Activated naive CD4-positive, alpha-beta T cell (primary cell): ENCODE results near the gene TFCP2L1.

Experiments used
- DNase-seq, 4 experiments: peaks; one replicate each; lab custom pipeline; 2025; lab: John Stamatoyannopoulos, UW

TFCP2L1 gene

DNA sequence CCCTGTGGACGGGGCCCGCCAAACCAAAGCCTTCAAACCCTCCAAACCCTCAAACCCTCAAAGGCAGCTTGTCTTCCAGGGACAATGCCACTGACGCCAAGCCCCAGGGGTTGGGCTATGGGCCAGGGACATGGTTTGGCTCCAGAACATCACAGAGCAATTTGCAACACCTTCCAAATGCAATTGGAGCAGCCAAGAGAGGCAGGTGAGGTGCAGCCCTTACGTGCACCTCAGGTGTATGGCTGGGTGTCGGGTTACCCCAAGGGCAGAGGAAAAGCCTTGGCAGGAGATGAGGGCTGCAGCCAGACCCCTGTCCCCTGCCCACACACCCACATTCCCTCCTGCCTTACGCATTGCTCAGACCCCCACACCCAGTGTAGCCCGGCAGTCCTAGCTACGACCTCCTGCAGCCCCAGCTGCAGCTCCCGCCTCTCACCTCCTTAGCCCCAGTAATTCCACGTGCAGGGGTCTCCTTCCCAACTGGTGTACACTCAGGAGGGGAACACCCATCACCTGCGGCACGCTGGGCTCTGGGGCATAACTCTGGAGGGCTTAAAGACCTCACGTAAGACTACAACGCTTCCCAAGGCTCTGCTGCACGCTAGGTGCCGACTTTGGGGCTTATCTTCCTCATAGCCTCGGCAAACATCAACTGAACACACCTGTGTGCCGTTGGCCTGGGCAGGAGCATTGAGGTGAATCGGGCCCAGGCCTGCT is 88.7 kb downstream of the TFCP2L1 start:
- no peak for DNase-seq

DNA sequence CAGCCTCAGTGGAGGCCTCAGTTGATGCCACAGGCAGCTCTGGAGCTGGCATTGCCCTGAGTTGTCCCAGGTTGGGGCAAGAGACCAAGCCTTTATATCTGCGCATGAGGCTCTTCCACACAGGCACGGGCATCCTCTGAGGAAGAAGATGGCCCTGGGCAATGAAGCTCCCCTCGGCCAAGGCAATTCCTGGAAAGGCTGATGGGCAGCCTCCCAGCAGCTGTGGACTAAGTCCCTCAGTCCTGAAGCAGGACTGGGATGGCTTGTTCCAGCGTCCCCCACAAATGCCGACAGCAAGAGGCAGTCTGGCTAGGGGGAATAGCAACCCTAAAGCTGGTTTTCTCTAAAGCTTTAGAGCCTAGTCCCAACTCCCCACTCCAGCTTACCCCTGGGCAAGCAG is 90.0 kb downstream of the TFCP2L1 start:
- DNase-seq = no peak

DNA sequence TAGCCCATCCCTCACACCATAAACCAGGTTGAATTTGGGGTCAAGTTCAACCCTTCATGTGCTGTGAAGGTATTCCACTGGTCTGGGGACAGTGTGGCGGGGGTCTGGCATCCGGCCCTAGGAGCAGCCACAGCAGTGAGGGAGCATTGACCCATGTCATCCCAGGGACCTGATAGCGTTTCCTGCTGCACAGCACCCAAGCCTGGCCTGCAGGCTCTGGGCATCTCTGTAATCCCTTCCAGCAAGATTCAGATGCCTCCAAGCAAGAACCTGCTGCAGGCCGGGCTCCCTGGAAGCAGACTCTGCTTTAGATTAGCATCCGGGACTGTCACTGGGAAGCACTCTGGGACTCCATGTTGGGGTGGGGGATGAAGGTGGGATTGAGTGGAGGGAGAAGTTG is 90.4 kb downstream of the TFCP2L1 start:
- DNase-seq = no peak

DNA sequence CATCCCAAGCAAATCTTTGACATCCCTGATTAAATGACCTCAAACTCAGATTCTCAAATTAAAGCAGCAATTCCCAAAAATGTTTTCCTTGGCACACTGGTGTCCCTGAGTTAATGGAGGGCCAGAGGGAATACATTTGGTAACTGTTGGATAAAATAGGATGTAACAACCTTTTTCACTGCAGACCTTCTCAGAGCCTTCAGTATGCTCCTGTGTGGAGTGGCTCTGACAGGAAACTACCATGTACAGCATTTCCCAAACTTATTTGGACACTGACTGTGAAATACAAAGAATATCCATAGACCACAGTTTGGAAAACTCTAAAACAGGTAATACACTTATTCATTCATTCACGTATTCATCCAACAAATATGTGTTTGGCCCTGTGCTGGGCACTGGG is 91.8 kb downstream of the TFCP2L1 start:
- no peak for DNase-seq

DNA sequence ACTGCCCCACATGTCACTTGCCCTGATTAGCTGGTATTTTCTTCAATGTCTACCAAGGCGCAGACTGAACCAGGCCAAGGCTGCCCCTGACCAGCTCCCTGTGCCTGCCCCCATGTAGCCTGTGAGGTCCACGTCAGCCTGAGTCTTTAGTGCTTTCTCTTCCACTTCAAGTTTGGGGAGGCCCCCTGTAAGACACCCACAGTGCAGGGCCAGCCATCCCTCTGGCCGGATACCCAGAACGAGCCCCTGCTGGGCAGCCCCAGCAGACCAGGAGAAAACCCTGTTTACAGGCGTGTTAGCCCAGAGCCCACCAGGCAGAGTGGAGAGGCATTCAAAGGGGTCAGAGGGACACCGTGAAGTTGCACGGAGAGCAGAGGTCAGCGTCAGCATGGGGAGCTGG is 92.4 kb downstream of the TFCP2L1 start:
- no peak for DNase-seq

DNA sequence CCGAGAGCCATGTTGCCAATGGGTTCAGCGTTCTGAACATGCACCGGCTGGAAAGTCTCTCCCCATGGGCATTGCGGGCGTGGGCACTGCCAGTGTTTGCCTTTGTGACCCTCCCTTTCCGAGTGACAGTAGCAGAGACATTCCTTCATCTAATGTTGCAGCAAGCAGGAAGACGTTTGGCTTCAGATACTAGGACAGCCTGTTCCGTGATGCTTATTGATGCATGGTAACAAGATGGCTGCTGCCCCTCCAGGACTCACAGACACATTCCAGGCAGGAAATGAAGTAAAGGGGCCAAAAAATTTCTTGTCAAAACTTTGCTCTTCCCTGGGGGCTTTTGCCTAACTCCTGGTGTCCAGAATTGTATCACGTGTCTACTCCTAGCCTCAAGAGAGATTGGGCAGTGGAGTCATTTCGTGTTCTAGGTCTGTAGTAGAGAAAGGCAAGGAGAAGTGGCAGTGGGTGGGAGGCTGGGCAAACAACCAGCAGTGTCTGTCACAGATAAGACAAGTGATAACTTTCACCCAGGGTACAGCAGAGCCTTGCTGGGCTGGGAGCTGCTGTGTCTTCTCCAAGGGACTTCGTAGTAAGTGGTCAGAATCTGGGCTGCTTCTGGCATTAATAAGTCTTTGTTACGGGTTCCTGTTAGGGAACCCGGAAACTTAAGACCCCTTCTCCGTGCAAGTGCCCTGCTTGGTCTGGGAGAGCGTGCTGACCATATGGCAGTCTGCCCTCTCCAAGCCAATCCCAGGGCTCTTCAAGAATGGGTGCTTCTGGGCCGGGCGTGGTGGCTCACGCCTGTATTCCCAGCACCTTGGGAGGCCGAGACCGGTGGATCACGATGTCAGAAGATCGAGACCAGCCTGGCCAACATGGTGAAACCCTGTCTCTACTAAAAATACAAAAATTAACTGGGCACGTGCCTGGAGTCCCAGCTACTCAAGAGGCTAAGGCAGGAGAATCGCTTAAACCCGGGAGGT is 93.5 kb downstream of the TFCP2L1 start:
- DNase-seq = no peak

DNA sequence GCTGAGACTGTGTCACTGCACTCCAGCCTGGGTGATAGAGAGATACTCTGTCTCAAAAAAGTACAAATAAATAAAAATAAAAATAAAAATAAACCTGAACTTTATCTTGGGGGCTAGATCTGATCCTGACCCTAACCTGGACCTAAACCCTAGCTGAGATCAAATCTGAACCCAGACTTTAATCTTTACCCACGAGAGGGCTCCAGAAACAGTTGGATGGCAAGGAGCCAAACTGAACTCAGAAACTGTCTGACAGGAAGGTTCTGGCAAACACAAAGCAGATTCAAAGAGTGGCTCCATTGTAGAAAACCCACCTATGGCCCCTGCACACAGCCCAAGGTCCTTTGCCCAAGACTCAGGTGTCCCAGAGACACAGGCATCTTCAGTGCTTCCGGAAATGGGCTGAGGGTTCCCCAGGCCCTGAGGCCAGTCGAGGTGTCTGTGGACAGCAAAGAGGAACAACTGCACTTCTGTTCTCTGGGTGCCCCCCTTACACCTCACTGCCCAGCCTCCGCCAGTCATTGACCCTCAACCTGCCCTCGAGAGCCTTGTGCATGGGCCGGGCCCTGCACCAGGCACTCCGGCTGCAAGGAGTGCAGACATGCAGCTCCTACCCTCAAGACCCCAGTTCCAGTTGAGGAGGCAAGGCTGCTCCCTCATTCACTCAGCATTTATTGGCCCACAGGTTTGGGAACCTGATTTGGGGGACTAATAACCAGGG is 95.2 kb downstream of the TFCP2L1 start:
- DNase-seq = no peak

DNA sequence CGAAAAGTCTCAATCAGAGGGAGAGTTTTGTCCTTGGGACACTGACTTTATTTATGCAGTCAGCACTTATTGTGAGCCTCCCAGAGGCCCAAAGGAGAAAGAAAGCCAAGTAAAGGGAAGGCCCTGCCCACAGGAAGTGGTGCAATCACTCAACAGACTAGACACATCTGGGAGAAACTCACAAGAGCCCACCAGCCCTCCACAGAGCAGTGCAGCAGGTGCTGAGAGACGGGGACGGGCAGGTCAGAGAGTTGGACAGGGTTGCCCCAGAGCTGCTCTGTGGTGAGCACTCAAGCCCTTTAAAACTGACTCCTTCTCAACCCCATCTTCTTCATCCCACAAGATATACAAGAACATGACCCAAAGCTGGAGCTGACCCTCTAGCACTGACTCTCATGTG is 96.0 kb downstream of the TFCP2L1 start:
- no peak for DNase-seq

DNA sequence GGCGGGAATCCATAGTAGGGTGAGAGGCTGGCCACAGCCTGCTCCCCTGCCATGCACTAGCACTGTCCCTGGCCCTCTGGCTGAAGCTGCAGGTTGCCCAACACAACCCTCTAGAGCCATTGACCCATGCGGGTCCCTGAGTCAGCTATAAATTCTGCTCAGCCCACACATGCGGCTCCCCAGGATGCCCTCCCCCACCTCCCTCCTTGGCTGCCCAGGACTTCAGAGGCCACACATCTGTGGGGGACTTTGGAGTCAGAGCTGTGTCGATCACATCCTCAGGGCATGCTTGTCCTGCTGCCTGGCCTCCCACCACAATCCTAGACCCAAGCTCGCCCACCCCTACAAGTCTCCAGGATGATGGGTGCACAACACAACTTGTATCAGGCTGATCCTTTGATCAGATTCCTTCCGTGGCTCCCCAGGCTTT is 97.0 kb downstream of the TFCP2L1 start:
- DNase-seq = no peak

DNA sequence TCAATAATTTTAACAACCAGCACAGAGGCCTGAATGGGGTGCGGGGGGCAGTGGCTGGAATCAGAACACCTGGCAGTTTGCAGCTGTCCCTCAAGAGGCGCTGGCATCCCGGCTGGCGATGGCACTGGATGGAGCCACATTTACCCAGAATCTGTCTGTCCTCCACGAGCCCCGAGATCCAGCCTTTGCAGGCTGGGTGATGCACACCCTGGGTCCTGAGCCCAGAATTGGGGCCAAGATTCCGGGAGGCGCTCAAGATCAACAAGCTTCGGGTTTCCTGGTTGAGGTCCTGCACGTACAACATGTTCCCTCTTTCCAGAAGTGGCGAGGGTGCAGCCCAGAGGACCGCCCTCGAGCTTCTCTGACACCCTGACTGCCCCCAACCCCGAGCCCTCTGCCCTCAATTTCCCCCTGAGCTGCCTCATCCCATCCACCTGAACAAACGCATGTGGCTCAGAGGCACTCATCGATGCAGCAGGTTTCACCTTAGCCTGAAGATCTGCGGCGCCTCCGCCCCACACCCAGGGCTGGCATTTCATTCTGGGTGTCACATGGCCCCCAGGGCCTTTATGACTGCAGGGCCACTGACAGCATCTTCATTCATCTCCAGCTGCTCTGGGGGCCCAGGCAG is 97.5 kb downstream of the TFCP2L1 start:
- DNase-seq = no peak

DNA sequence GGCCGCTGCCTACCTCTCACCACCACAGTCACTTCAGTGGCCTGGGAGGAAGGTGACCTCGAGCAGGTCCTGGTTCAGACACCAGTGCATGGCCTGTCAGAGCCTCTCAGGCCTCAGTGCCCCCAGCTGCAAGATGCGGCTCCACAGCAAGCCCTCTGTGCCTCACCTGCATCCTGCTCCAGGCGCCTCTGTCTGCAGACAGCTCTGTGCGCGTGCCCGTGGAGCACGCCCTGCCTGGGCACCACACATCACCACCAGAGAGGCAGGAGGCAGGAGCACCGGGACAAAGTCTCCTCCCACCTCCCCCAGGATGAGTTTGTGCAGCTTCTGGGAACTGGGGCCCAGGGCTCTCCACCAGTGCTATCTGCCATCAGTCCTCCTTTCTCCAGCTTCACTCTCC is 98.7 kb downstream of the TFCP2L1 start:
- no peak for DNase-seq

DNA sequence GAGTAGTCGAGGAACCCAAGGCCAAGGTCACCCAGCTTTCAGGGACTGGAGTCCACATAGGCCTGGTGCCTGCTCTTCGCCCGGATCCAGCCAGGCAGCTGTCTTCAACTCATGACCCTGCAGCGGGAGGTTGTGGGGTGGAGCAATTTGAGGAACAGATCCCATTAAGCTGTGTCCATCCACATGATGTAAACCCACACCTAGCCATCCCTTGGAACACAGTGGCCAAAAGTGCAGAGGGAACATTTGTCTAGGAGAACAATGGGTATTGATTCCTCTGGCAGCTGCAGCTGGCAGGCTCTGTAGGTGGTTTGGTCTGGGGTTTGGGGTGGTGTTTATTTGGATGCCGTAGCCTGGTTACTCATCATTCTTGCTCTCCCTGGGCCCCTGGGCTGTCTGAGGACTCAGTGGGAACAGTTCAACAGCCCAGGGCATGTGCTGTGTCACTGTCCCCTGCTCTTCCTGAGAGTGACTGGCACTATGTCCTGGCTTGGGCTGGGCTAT is 99.4 kb downstream of the TFCP2L1 start:
- no peak for DNase-seq

DNA sequence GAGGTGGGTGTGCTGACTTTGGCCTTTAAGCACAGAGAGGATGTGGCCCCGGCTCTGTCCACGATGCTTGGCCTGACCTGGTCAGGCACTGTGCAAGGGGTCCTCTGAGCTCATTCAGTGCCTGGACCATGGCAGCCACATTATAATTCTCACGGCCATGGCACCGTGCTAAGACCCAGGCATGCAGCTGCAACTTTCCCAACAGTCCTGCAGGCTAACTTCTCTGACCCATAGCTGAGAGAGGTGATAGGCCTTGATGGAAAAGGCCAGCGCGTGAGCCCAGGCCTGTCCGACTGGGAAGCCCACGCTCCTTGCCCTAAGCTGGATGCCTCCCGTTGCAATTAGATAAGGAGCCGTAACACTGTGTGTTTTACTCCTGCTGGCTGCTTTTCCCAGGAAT is 99.9 kb downstream of the TFCP2L1 start:
- no peak for DNase-seq

DNA sequence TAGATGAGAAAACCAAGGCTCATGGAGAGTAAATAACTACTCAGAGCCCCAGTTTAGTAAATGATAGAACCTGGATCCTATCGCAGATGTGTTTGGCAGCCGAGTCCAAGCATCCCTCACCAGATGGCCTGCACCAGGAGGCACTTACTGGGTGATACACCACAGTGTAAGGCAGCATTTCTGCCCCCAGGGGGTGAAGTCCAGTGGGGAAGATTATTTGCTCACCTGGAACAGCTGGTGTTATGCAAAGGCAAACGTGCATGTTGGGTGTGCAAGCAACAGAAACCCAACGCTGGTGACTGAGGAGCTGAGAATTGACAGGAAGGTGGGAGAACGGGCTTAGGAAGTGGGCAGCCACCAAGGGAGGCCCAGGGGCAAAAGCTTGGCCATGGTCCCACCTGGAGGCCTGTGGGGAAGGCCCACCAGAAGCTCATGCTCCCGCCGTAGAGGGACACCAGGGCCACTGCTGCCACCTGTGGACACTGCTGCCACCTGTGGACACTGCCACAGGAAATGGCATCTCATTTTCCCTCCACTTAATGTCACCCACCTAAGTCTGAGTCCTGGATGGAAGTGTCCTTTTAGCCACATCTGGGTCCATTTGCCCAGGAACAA is 100.6 kb downstream of the TFCP2L1 start:
- no peak for DNase-seq

DNA sequence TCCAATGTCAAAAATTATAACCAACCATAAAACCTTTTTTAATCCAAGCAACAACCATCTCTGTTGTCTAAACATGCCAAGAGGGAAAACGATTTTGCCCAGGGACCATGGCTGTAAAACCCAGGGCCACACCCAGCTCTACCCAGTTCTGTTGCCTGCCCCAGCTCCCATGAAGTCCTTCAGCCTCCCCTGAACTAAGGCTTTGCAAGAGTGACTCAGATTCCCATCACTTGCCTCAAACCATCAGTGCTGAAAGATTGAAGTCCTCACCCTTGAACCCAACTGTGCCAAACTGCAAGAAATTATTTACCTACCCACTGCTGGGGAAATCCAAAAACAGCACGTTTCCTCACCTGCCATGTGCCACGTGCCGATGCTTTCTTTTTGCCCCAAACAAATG is 102.5 kb downstream of the TFCP2L1 start:
- no peak for DNase-seq

DNA sequence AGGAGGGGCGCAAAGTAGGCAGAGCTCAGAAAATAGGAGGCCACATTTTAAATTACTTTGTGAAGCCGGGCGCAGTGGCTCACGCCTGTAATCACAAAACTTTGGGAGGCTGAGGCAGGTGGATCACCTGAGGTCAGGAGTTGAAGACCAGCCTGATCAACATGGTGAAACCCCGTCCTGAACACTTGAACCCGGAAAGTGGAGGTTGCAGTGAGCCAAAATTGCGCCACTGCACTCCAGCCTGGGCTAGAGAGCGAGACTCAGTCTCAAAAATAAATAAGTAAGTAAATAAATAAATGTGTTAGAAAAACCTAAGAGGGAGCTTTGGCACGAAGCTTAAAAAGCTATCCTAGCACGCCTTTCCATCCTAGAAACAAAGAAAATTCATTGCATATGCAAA is 105.5 kb downstream of the TFCP2L1 start:
- DNase-seq = no peak

DNA sequence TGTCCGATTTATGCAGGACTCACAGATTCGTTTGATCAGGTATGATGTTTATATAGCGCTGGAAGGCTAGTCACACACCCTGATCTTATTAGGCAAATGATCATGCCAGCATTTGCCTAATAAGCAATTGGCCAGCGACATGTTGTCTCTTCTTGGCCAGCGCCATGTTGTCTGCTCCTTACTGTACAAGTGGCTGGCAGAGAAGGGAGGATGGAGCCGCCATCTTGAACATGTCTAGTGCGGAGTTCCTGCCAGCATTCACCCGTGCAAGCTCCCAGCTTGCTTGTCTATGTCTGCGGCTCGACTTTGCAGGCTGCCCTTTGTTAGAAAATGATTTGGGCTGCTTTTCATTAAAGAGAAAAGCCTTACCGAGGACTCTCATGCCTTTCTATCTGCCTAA is 106.3 kb downstream of the TFCP2L1 start:
- DNase-seq = no peak

DNA sequence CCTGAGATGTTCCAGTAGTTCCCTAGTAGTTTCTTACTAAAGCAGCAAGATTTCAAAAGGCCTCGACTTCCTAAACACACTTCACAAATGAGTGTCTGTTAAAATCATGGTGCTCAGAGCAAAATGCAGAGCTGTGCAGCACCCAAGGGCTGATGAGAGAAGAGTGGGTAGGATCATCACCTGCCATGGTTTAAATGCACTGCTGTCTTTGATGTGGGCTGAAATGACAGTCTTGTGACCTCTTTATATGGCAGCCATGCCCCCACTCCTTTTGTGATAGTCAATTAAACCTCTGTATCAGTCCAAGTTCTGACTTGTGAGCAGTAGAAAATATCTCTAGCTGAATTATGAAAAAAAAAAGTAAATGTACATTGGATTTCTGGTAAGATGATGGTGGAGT is 107.1 kb downstream of the TFCP2L1 start:
- DNase-seq = no peak

DNA sequence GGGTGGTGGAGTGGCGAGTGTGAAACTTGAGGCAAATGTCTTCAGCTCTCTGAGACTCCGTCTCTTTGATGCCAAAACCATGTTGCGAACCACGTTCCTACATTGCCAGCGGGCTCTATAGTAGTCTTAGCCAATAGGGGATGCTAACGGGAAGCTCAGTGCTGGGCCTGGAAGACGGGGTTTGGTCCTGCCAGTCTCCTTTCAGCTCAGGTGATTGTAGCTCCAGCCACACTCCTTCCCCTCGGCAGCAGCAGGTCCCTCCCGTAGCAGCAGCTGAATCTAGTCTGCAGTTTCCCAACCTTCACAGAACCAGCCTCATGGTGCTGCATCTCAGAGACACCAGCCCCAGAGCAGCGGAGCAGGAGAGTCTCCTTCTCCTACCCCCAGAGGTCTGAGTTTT is 109.7 kb downstream of the TFCP2L1 start:
- no peak for DNase-seq

DNA sequence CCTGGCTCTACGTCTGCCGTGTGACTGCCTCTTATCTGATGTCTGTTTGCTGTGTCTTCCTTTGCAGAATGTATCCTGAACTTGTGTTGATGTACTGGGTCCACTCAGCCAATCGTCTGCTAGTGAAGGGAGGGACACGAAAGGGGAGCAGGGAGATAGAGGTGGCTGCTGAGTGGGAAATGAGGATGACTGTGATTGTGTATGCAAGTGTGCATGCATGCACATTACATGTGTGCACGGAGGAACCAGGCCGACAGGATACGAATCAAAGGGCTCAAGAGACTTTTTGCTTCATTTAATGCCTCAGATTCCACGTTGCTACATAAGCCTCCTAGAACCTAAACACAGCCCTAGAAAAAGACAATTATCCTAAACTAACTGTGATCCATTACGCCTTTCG is 111.2 kb downstream of the TFCP2L1 start:
- no peak for DNase-seq

DNA sequence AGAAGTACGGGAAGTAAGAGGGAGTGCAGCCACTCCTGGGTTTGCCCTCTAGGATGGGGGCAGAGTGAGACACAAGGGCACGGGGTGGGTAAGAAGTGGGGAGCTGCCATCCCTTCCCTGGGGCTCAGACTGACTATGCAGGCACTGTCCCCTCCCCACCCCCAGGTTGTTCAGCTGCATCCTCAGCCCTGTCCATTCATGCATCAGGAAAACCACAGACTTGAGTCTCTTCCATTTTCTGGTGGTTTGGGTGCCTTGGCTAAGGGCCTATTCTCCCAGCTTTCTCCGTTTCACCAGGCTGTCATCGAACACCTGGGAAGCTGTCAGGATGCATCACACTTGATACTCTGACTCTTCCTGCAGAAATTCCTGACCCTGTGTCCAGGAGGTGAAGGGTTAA is 111.9 kb downstream of the TFCP2L1 start:
- DNase-seq = no peak

DNA sequence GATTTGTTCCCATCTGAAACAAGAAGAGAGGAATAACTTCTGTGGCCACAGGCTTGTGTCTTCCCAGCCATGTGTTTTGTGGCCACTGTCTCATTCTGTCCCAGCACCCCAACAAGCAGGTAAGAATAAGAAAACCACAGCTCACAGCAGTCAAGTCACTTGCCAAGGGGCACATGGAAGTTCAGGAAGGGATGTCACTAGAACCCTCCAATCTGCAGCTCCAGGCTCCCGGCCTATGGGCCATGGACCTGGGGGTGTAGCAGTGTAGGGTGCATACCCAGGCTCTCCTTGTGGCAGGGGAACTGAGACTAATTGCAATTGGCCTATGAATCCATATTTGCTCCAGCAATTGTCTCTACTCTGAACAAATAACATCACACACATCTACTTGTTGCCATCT is 112.5 kb downstream of the TFCP2L1 start:
- no peak for DNase-seq
